Measurements from ENCODE around the gene AGPAT4.

DNA sequence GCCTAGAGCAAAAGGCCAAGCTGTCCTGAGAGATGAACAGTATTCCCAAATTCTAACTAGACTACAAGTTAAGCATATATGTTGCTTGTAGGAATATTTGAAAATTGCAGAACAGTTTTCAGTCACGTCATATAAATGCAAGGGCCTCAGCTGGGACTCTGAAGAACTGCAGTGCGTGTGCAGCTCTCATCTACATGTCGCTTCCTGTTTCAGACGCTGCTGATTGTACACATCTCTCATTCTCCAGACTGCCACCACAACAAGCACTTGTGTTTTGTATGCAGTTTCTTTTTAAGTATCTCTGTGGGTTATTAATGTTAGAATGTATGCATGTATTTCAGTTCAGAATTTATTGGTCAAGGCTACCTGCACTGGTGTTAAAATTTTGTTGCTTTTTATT, 162.6 kb downstream of the AGPAT4 start:
- TF ChIP-seq EZH2 (IDR thresholded peaks at IDR 0.05; ENCODE audit: borderline replicate concordance, insufficient read depth, low read depth, low read length, poor library complexity, severe bottlenecking), result no peak
- TF ChIP-seq CTCF (IDR thresholded peaks at IDR 0.05), result no peak

All from B cell (primary cell).